Measurements from ENCODE around the gene ANAPC10.
"Not testable (repeated sequence)": the region's sequence is repeated elsewhere in the genome, so short reads cannot be mapped to it uniquely, and the experiment has no call there.

Gene ANAPC10

DNA sequence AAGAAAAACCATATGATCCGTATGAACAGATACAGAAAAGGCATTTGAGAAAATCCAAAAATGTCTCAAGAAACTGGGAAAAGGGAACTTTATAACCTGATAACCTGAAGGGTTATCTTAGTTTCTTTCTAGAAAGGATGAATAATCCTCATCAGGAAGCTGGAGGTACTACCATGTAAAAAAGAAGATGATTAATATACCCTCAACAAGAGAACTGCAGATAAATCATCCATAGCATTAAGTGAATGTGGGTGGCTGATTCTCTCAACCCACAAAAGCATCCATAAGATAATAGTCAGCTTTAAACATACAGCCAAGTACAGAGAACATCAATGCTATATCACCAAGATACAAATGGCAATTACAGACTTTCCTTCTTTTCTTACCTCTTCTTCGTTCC is 26.4 kb downstream of the ANAPC10 start:
- no peak for DNase-seq (ENCODE audit: low spot score)

DNA sequence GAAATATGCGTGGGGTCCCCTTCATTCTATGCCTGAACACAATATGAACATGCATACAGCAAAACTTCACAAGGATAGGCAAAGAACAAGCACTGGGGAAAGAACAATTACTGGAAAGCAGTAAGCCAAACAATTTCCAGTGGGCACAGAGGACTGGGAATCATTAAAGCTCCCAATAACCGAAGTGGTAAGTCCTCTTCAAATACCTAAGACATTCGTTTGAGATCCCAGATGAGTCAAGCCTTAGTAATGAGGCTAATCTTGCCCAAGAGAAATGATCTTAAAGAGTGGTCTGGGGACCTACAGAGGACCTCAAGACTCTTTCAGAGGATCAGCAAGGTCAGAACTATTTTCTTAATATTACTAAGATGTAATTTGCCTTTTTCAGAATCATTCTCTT is 28.6 kb downstream of the ANAPC10 start:
- no peak for DNase-seq (ENCODE audit: low spot score)

DNA sequence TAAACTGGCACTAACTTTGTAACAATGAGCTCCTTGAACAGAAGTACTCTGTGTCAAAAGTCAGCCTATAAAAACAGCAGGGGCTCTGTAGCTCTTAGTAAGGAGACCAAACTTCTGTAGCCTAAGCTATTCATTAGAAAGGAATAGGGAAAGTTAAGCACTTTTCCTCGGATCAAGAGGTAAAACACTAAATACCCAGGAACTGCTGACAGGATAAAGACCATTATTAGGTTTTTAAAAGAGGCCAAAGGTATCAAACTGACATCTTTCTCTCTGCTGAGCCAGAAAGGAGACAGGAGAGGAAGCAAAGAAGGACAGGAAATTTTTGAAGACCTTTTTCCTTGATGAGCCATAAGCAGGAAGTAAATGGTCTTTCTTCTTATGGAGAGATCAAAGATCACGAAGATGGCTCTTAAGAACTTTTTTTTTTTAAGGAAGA is 31.9 kb downstream of the ANAPC10 start:
- no peak for DNase-seq (ENCODE audit: low spot score)

DNA sequence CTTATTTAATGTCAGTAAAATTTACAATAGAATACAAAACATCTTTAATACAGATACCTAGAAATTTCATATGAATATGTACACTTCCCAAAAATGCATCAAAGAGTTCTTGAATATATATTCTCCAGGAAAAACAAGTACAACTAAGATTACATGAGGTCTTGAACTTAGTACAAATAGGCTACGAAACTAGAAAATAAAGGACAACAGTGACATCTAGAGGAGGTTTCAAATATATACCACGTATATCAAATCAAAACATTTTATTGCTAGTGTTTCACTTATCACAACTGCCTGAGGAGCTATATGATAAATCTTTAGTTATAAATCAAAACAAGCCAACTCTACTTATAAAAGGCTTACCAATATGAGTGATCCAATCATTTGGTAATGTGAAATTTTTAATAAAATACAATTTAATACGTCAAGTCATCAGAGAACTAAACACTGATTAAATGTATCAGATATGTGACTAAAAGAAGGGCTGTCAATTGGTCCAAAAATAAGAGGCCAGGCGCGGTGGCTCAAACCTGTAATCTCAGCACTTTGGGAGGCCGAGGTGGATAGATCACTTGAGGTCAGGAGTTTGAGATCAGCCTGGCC is 36.6 kb downstream of the ANAPC10 start:
- peak; percentile 51 for DNase-seq (ENCODE audit: low spot score)

DNA sequence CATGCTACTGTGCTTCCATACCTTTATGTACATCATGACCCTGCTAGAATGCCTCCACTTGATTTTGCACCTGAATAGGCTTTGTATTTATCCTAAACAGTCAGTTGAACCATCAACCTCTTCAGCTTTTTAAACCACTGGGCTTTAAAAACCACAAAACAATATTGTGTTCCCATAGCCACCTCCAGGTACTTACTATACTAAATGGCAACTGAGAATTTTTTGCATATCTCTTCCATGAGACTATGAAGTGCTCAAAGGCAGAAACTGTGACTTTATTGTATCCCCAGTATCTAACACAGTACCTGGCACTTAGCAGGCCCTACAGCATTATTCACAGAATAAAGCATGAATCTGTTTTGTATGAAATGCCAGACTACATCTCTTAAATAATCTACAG is 39.7 kb downstream of the ANAPC10 start:
- DNase-seq (ENCODE audit: low spot score) = no peak

DNA sequence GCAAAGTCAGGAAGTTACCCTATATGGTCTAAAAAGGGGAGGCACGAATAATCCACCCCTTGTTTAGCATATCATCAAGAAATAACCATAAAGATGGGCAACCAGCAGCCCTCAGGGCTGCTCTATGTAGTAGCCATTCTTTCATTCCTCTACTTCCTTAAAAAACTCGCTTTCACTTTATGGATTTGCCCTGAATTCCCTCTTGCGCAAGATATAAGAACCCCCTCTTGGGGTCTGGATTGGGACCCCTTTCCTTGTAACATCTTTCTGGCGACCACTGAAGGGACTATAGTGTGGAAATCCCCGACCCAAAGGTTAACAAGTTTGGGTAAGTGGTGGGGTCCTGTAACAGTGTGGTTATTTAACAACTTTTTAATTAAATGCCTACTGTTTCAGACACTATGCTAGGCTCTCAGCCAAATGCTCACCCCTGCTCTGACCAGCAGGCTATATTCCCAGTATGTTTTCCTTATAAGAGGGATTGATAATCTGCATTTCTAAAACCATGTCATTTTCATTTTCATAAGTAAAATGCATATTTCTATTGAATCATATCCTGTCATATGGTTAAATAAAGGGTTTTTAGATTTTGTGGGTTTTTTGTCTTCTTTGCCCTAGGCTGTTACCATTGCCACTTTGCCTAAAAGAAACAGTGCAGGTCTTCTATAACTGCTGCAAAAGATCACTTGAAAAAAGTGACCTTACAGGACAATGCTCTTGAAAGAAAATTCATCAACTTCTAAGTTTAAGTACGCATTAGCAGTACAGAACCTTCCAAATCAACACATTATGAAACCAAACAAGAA is 41.5 kb downstream of the ANAPC10 start:
- no peak for DNase-seq (ENCODE audit: low spot score)

DNA sequence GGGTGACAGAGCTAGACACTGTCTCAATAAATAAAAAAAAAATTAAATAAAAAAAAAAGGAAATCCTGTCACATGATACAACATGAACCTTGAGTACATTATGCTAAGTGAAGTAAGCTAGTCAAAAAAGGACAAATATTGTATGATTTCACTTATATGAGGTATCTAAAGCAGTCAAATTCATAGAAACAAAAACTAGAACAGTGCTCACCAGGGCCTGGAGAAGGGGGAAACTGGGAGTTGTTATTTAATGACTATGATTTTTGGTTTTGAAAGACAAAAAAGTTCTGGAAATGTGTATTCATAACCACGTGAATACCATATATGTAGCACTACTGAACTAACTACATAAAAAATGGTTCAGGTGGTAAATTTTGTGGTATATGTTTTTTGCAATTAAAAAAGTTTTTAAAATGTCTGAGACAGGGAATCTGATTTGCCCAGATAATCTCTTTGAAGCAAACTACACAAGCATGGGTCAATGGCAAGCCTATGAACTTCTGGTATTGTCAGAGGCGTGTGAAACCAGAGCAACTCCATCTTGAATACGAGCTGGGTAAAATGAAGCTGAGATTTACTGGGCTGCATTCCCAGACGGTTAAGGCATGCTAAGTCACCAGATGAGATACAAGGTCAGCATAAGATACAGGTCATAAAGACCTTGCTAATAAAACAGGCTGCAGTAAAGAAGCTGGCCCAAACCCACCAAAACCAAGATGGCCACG is 42.3 kb downstream of the ANAPC10 start:
- no peak for DNase-seq (ENCODE audit: low spot score)

DNA sequence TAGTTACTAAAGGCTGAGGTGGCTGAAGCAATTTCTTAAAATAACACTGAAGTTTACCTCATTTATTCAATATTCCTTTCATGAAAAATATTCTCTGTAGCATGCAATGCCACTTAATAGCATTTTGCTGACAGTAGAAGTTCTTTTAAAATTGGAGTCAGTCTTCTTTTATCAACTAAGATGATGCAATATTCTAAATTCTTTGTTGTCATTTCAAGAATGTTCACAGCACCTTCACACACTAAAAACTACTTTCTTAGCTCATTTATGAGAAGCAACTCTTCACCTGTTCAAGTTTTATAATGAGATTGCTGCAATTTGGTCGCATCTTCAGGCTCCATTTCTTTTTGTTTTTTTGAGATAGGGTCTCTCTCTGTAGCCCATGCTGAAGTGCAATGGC is 48.8 kb downstream of the ANAPC10 start:
- DNase-seq (ENCODE audit: low spot score) = no peak

DNA sequence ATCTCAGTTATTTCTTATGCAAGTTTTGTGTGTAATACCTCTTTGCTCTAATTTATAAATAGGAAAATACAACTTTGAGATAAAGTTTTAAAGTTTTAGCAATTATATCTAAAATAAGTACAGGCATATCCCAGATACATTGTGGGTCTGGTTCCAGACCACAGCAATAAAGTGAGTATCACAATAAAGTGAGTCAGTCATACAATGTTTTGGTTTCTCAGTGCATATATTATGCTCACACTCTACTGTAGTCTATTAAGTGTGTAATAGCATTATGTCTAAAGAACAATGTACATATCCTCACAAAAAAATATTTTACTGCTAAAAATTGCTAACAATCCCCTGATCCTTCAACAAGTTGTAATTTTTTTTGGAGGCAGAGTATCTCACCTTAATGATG is 49.2 kb downstream of the ANAPC10 start:
- no peak for DNase-seq (ENCODE audit: low spot score)

DNA sequence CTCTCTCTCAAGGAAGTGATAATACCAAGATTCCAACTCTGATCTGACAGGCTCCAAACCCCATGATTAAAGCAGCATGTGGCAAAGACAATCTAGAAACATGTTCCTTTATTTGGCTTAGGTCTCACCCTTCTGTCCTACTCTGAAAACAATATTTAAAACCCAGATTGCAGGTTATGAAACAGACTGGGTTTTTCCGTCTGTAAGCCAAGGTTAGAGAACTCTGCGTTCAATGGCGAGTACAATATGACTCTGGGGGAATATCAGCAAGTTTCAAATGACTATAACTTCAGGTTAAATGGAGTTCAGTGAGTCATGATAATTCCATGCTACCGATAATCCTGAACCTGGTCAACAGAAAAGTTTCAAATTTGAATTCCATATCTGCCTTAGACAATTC is 50.8 kb downstream of the ANAPC10 start:
- no peak for DNase-seq (ENCODE audit: low spot score)

DNA sequence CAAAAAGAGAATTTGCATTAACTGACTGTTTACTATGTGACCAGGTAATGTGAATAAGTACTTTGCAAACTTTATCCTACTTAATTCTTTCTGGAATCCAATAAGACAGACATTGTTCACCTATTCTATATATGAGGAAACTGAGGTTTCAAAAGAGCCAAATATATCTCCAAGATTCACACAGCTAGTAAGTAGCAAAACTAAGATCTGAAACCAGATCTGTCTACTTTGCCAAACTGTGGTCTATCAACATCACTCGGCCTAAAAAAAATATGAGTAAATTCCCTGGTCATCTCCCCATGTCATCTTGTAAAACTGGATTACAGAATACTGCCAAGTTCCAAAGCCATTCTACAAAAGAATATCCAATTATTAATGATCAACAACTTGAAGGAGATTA is 52.8 kb downstream of the ANAPC10 start:
- no peak for DNase-seq (ENCODE audit: low spot score)

DNA sequence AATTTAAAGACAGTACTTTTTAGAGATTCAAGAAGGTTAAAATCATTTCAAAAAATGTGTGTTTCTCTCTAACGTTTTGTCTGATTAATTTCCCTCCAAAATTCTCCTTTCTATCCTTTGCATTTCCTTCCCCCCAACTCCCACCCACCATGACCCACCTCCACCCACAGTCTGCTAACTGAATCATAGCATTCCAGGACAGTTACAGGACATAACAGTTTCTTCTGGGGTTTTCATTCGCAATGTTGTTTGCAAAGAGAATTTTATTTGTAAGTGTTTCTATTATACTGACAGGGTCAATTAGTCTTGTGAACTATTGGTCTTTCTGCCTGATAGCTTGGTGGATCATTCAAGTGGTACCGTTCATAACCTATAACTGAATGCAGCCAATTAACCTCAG is 53.7 kb downstream of the ANAPC10 start:
- DNase-seq (ENCODE audit: low spot score) = no peak

DNA sequence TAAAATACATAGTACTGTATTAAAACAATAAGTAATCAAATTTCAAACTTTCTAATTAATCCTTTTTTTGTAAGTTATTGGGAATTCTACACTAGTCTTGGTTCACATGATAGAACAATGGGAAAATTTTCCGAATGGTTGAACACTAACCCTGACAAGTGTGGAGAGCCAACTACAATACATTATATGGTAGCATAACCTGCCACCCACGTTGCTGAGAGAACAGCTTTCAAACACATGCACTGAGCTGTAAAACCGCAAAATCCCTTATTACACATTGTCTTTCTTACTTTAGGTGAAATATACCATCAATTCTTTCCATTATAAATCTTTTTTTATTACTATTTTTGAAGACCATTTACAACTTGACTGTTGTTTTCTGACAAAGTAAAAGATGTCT is 54.7 kb downstream of the ANAPC10 start:
- DNase-seq (ENCODE audit: low spot score) = no peak

DNA sequence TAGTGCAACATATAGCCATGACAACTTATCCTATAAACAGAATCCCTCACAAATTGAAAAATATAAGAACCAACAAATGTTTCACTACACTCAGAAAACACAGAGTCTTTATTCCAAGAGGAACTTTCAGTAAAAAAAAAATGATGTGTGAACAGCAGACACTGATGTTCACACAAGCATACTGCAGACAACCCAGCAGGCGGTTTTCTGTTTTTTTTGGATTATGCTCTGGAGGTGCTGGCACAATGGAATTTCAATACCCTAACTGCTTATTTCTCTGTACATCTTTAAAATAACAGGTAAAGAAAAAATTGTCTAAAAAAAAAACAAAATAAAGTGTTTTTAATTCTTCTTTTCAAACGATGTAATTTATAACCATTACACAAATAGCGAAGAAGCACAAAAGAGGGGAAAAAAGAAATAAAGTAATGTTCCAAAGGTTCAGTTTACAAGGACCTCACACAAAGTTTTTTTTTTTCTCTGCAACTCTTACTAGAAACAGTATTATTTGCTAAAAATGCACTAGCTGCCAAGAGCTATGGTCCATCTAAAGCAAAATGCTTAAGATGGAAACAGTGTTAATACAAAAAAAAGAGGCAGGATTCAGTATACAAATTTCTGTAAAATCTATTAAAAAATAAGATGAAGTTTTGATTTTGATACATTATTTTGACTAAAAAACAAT is 55.3 kb downstream of the ANAPC10 start:
- DNase-seq (ENCODE audit: low spot score) = no peak

DNA sequence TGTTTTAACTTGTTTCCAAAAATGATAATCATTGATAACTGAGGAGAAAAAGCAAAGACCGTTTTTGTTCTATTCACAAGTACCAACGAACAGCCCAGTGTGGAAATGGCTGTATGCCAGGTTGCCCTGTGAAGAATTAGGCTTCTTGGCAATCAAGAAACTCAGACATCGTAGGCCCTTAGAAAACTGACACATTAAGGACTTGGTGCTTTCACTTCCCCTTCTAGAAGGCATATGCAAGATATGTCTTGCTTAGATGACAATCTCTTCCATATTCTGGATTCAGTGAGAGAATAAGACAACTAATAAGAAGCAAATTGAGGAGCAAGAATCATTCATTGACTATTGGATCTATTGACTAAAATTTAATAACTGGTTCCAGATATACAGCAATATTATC is 56.6 kb downstream of the ANAPC10 start:
- DNase-seq (ENCODE audit: low spot score) = no peak

DNA sequence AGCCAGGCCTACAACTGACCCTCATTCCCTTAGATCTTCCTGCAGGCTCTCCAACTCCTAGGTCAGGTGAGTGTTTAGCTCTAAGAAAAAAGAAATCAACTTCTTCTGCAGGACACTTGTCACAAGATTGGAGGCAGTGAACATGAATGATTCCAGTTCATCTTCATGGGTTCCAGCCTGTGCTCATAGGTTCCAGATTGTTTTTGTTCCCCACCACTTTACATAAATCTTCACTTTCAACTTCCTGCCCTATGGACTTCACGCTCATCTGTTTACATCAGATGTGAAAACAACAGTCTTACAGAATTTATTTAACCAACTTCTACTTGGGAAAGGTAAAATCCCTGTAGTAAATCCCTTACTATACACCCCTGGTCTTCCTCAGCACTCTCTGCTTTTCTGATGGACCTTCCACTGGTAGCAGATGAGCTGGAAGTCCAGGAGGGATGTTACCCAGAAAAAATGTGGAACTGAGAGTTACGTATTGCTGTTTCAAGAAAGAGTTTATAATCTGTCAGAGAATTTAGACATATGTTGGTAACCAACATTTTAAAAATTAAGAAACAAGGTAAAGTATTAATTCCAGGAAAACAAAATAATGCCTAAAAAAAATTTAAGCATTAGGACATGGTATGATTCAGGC is 62.4 kb downstream of the ANAPC10 start:
- no peak for DNase-seq (ENCODE audit: low spot score)

DNA sequence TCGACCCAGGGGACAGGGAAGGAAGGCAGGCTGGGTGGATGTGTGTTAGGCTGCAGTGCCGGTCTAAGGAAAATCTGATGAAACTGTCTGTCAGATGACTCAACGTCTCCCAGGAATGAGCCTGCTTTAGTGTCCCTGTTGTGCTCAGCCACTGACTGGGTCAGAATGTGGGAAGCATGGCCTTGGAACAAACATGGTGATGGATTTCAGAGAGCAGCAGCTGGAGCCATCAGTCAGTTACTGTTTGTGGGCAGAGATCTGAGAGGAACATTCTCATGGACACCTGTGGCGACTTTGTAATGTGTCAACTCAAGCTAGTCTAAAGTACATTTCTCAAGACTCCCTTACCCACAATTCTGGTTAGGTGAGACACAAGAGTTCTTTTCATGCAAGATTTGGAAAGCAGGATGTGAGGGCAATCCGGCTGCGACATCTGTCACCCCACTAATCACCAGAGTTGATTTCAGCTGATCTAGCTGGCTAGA is 63.2 kb downstream of the ANAPC10 start:
- DNase-seq (ENCODE audit: low spot score) = no peak

DNA sequence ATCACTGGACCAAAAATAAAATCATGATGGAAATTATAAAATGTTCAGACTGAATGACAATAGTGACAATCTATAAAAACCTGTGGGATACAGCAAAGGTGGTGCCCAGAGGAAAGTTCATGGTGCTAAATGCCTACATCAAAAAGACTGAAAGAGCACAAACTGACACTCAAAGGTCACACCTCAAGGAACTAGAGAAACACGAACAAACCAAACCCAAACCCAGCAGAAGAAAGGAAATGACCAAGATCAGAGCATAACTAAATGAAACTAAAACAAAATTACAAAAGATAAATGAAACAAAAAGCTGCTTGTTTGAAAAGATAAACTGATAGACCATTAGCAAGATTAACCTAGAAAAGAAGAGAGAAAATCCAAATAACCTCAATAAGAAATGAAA is 78.7 kb downstream of the ANAPC10 start:
- DNase-seq (ENCODE audit: low spot score) = no peak

DNA sequence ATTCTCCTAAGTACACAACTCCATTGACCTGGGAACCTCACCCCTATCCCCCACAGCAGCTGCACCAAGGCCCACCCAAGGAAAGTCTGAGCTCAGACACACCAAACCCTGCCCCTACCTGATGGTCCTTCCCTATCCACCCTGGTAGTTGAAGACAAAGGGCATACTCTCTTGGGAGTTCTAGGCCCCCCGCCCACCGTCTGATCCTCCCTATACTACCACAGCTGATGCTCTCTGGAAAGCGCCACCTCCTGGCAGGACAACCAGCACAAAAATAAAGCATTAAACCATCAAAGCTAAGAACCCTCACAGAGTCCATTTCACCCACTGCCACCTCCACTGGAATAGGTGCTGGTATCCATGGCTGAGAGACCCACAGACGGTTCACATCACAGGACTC is 83.6 kb downstream of the ANAPC10 start:
- DNase-seq (ENCODE audit: low spot score) = no peak

DNA sequence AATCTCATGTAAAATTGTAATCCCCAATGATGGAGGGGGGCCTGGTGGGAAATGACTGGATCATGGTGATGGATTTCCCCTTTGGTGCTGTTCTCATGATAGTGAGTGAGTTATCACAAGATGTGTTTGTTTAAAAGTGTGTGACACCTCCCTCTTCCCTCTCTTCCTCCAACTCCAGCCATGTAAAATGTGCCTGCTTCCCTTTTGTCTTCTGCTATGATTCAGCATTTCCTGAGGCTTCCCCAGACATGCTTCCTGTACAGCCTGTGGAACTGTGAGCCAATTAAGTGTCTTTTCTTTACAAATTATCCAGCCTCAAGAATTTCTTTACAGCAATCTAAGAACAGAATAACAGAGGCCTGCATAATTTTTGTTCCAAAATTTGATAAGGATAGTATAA is 85.2 kb downstream of the ANAPC10 start:
- DNase-seq (ENCODE audit: low spot score) = no peak

DNA sequence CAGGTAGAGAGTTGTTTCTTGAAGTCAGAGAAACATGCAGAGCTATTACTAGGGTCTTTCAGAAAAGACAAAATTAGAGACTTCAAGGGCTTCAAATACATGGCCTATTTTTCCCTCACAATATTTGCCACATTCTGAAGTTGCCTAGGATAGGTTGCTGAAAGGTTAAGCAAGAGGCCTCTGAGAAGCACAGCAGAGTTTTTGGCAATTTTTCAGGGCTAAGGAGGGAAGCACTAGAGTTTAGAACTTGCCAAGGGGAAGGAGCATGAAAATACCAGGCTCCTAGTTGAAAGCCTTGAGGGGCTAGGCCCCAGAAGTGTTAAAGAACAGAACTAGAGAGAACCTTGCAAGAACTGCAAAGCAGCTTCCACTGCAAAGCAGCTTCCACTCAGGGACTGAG is 86.4 kb downstream of the ANAPC10 start:
- no peak for DNase-seq (ENCODE audit: low spot score)

DNA sequence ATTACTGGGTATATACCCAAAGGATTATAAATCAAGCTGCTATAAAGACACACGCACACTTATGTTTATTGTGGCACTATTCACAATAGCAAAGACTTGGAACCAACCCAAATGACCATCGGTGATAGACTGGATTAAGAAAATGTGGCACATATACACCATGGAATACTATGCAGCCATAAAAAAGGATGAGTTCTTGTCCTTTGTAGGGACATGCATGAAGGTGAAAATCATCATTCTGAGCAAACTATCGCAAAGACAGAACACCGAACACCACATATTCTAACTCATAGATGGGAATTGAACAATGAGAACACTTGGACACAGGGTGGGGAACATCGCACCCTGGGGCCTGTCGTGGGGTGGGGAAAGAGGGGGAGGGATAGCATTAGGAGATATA is 87.7 kb downstream of the ANAPC10 start:
- not testable (repeated sequence) for DNase-seq (ENCODE audit: low spot score)

Data from SW480 (cell line).